ENCODE data around the gene SLX4IP.

- TF ChIP-seq, protein P1, sequence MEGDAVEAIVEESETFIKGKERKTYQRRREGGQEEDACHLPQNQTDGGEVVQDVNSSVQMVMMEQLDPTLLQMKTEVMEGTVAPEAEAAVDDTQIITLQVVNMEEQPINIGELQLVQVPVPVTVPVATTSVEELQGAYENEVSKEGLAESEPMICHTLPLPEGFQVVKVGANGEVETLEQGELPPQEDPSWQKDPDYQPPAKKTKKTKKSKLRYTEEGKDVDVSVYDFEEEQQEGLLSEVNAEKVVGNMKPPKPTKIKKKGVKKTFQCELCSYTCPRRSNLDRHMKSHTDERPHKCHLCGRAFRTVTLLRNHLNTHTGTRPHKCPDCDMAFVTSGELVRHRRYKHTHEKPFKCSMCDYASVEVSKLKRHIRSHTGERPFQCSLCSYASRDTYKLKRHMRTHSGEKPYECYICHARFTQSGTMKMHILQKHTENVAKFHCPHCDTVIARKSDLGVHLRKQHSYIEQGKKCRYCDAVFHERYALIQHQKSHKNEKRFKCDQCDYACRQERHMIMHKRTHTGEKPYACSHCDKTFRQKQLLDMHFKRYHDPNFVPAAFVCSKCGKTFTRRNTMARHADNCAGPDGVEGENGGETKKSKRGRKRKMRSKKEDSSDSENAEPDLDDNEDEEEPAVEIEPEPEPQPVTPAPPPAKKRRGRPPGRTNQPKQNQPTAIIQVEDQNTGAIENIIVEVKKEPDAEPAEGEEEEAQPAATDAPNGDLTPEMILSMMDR (IDR thresholded peaks at IDR 0.05), result no peak
- no peak for TF ChIP-seq POLR2A (IDR thresholded peaks at IDR 0.05)
Observed at GRCh38 chr20:10428008-10428407, 7.1 kb upstream of the SLX4IP start.
